Mesothelial cell of epicardium (in vitro differentiated cells): Measurements from ENCODE around the gene NR6A1. TPM values are rescaled to one million over a fixed set of nuclear protein-coding genes. Genes with fewer than 3 reads are reported as not detected.

Experiments used
- DNase-seq, 2 experiments: peaks; one replicate each; pipeline ENCODE4 v3.0.0; 2021; ENCODE audit warnings: low spot score in 2 of 2; ENCODE audit not compliant: unreplicated experiment in 2 of 2
- H3K27ac Mint-ChIP-seq: 2 replicates; pipeline ENCODE4 v1.8.0; 2021; ENCODE audit warnings: mixed read lengths
- H3K27me3 Mint-ChIP-seq: 2 replicates; pipeline ENCODE4 v1.8.0; 2021; ENCODE audit warnings: low read depth, mixed read lengths
- H3K36me3 Mint-ChIP-seq: 2 replicates; pipeline ENCODE4 v1.8.0; 2021; ENCODE audit warnings: mixed read lengths
- H3K4me1 Mint-ChIP-seq: 2 replicates; pipeline ENCODE4 v1.8.0; 2021; ENCODE audit warnings: mixed read lengths
- H3K4me3 Mint-ChIP-seq: 2 replicates; pipeline ENCODE4 v1.8.0; 2021; ENCODE audit warnings: mild to moderate bottlenecking, moderate library complexity, mixed read lengths
- H3K9me3 Mint-ChIP-seq: 2 replicates; pipeline ENCODE4 v1.8.0; 2021; ENCODE audit warnings: mixed read lengths
- CTCF ChIP-seq: fragments of 200-600 bp; sonication (generic); IDR thresholded peaks from one replicate; pipeline ENCODE4 v1.5.0; 2021; ENCODE audit warnings: antibody characterized with exemption; ENCODE audit not compliant: unreplicated experiment
- total RNA-seq: library from RNA; stranded (reverse); gene quantifications from 3 replicates; pipeline ENCODE4 v1.2.1, GENCODE V29; 2021

Gene NR6A1
- total RNA-seq, 1 donor from 2014 or later, result 5.9 TPM

GRCh38 chr9:124482431-124483031, 288.6 kb downstream of the NR6A1 start:
- DNase-seq, result no peak
- Mint-ChIP-seq H3K4me3 (no peak overlapping the region), H3K4me1 (peaks cover 5% of the 10 kb centered on the region), H3K9me3 (no peaks in the 10 kb centered on the region), H3K27me3 (peaks cover 63% of the 10 kb centered on the region), H3K36me3 (no peaks in the 10 kb centered on the region), H3K27ac (no peak overlapping the region)
- no peak for TF ChIP-seq CTCF

GRCh38 chr9:124481115-124481514, 290.0 kb downstream of the NR6A1 start:
- H3K27ac Mint-ChIP-seq, result no peak overlapping the region
- no peaks in the 10 kb centered on the region for H3K9me3 Mint-ChIP-seq
- no peak for DNase-seq
- H3K27me3 Mint-ChIP-seq, result peaks cover 55% of the 10 kb centered on the region
- H3K4me3 Mint-ChIP-seq, result no peak overlapping the region
- TF ChIP-seq CTCF, result no peak
- H3K36me3 Mint-ChIP-seq, result no peaks in the 10 kb centered on the region
- peaks cover 5% of the 10 kb centered on the region for H3K4me1 Mint-ChIP-seq

GRCh38 chr9:124480621-124480981, 290.5 kb downstream of the NR6A1 start:
- no peak overlapping the region for H3K27ac Mint-ChIP-seq
- H3K4me3 Mint-ChIP-seq, result no peak overlapping the region
- TF ChIP-seq CTCF, result no peak
- H3K36me3 Mint-ChIP-seq, result no peaks in the 10 kb centered on the region
- no peak for DNase-seq
- peaks cover 53% of the 10 kb centered on the region for H3K27me3 Mint-ChIP-seq
- H3K4me1 Mint-ChIP-seq, result peaks cover 5% of the 10 kb centered on the region
- no peaks in the 10 kb centered on the region for H3K9me3 Mint-ChIP-seq

- no peak for TF ChIP-seq CTCF
- no peak for DNase-seq
- Mint-ChIP-seq H3K27ac (no peak overlapping the region), H3K4me3 (no peak overlapping the region), H3K4me1 (peaks cover 5% of the 10 kb centered on the region), H3K9me3 (no peaks in the 10 kb centered on the region), H3K36me3 (no peaks in the 10 kb centered on the region), H3K27me3 (peaks cover 52% of the 10 kb centered on the region)
Measured at GRCh38 chr9:124479947-124480620, 291.0 kb downstream of the NR6A1 start.

- H3K4me3 Mint-ChIP-seq, result no peak overlapping the region
- no peaks in the 10 kb centered on the region for H3K36me3 Mint-ChIP-seq
- no peaks in the 10 kb centered on the region for H3K9me3 Mint-ChIP-seq
- peaks cover 5% of the 10 kb centered on the region for H3K4me1 Mint-ChIP-seq
- no peak for TF ChIP-seq CTCF
- DNase-seq, result no peak
- H3K27me3 Mint-ChIP-seq, result peaks cover 52% of the 10 kb centered on the region
- no peak overlapping the region for H3K27ac Mint-ChIP-seq
Measured at GRCh38 chr9:124479371-124479770, 291.7 kb downstream of the NR6A1 start.
